Prostate gland (tissue), 2 donors: ENCODE data around the gene SSTR3. TPM values are rescaled to one million over a fixed set of nuclear protein-coding genes. Genes with fewer than 3 reads are reported as not detected.

Source experiments
- DNase-seq: peaks from one replicate; pipeline ENCODE4 v3.0.0-alpha.2; 2019; ENCODE audit warnings: low spot score
- H3K27ac ChIP-seq, 2 donors: fragments of 200-600 bp; sonication (generic); 2 replicates each; pipeline ENCODE4 v1.5.1; 2017 to 2019
- H3K27me3 ChIP-seq: fragments of 200-600 bp; sonication (generic); replicated peaks from 2 replicates; pipeline ENCODE4 v1.5.1; 2019; ENCODE audit not compliant: insufficient read depth
- H3K36me3 ChIP-seq, 2 donors: fragments of 200-600 bp; sonication (generic); 1 replicate in 1 of 2; 2 replicates in 1 of 2; pipeline versions ENCODE4 v1.5.1 to v1.8.1; 2017 to 2019
- H3K4me1 ChIP-seq: fragments of 200-600 bp; sonication (generic); replicated peaks from 2 replicates; pipeline ENCODE4 v1.5.1; 2019
- H3K4me3 ChIP-seq, 2 donors: fragments of 200-600 bp; sonication (generic); 2 replicates each; pipeline ENCODE4 v1.5.1; 2017 to 2019
- H3K9me3 ChIP-seq: fragments of 200-600 bp; sonication (generic); 2 replicates; pipeline ENCODE4 v1.5.1; 2017
- CTCF ChIP-seq, 4 experiments: fragments of 200-600 bp in 2 of 4; fragments of 450-650 bp in 2 of 4; sonication (generic) in 2 of 4; IDR thresholded peaks; 1 replicate in 3 of 4; 2 replicates in 1 of 4; pipeline ENCODE4 v1.5.1; 2016 to 2019; ENCODE audit warnings: antibody characterized with exemption in 4 of 4, mild to moderate bottlenecking in 2 of 4, moderate library complexity in 2 of 4
- POLR2A ChIP-seq: fragments of 450-650 bp; IDR thresholded peaks from one replicate; pipeline ENCODE4 v1.6.1; 2016; ENCODE audit warnings: antibody characterized with exemption, mild to moderate bottlenecking
- POLR2AphosphoS5 ChIP-seq: sonication (generic); formaldehyde crosslinking; IDR thresholded peaks from one replicate; pipeline ENCODE4 v1.6.1; 2017; ENCODE audit warnings: antibody characterized with exemption
- WGBS: methylation state at CpG from one replicate; pipeline ENCODE4 v1.1.5; 2018; 5-methylcytosine and 5-hydroxymethylcytosine counted together
- intact Hi-C: fragments of 100-400 bp; cut with DNase I; formaldehyde crosslinking; loops from one replicate; pipeline ENCODE4 v1.14.2; 2022
- total RNA-seq, 2 donors: library from RNA; depleted of rRNA; stranded (reverse); fragments of >200 nt; gene quantifications; one replicate each; pipeline ENCODE4 v1.1.0, GENCODE V29; 2016

Gene SSTR3
- total RNA-seq, 2 donors from 2014 or later = 46.4 TPM; not detected in 1

GRCh38 chr22:37232140-37232998 is 20.1 kb upstream of the SSTR3 start:
- intact Hi-C loops = no loop called here
- no peak for DNase-seq
- 92% methylated on average over 15 of the region's 15 CpGs for WGBS
- TF ChIP-seq POLR2AphosphoS5 (no peak), CTCF (IDR thresholded peaks at IDR 0.05) (no peak), POLR2A (no peak)
- no peaks in the 10 kb centered on the region for H3K27me3 ChIP-seq
- H3K36me3 ChIP-seq = no peaks in the 10 kb centered on the region
- no peaks in the 10 kb centered on the region for H3K9me3 ChIP-seq
- H3K4me1 ChIP-seq = no peaks in the 10 kb centered on the region
- H3K4me3 ChIP-seq = no peak overlapping the region
- no peak overlapping the region for H3K27ac ChIP-seq

GRCh38 chr22:37231406-37232139 is 19.3 kb upstream of the SSTR3 start:
- Histone ChIP-seq H3K4me1 (no peaks in the 10 kb centered on the region), H3K9me3 (no peaks in the 10 kb centered on the region), H3K4me3 (no peak overlapping the region), H3K27me3 (no peaks in the 10 kb centered on the region), H3K27ac (no peak overlapping the region), H3K36me3 (no peaks in the 10 kb centered on the region)
- no peak for DNase-seq
- TF ChIP-seq POLR2A (no peak), POLR2AphosphoS5 (no peak), CTCF (IDR thresholded peaks at IDR 0.05) (no peak)
- intact Hi-C loops = no loop called here
- 85% methylated on average over 21 of the region's 21 CpGs for WGBS

GRCh38 chr22:37230673-37231405 is 18.6 kb upstream of the SSTR3 start:
- Histone ChIP-seq H3K4me3 (no peak overlapping the region), H3K27me3 (no peaks in the 10 kb centered on the region), H3K27ac (no peak overlapping the region), H3K4me1 (no peaks in the 10 kb centered on the region), H3K36me3 (no peaks in the 10 kb centered on the region), H3K9me3 (no peaks in the 10 kb centered on the region)
- intact Hi-C loops = no loop called here
- no peak for TF ChIP-seq CTCF (IDR thresholded peaks at IDR 0.05)
- TF ChIP-seq POLR2A = no peak
- TF ChIP-seq POLR2AphosphoS5 = no peak
- 81% methylated on average over 8 of the region's 14 CpGs for WGBS
- no peak for DNase-seq

- no peak for DNase-seq
- Histone ChIP-seq H3K4me3 (no peak overlapping the region), H3K4me1 (no peaks in the 10 kb centered on the region), H3K36me3 (no peaks in the 10 kb centered on the region), H3K27me3 (no peaks in the 10 kb centered on the region), H3K27ac (no peak overlapping the region), H3K9me3 (no peaks in the 10 kb centered on the region)
- intact Hi-C loops = no loop called here
- TF ChIP-seq POLR2AphosphoS5 (no peak), POLR2A (no peak), CTCF (IDR thresholded peaks at IDR 0.05) (no peak)
- 74% methylated on average over 8 of the region's 8 CpGs for WGBS
Observed at GRCh38 chr22:37229805-37230672, 17.8 kb upstream of the SSTR3 start.
